ENCODE measurements around the gene CD177.

DNA sequence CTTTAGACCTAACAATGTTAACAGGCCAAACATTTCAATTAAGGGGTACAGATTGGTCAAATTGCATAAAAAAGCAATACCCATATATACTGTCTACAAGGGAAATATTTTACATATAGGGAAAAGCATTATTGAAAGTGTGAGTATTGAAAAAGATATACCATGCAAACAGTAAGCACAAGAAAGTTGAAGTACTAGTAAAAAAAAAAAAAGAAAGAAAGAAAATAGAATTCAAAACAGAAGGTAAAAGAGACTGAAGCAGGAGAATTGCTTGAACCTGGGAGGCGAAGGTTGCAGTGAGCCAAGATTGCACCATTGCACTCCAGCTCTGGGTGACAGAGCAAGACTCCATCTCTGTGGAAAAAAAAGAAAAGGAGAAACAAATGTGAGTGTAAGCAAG is 55.9 kb downstream of the CD177 start:
- TF ChIP-seq, protein P1, sequence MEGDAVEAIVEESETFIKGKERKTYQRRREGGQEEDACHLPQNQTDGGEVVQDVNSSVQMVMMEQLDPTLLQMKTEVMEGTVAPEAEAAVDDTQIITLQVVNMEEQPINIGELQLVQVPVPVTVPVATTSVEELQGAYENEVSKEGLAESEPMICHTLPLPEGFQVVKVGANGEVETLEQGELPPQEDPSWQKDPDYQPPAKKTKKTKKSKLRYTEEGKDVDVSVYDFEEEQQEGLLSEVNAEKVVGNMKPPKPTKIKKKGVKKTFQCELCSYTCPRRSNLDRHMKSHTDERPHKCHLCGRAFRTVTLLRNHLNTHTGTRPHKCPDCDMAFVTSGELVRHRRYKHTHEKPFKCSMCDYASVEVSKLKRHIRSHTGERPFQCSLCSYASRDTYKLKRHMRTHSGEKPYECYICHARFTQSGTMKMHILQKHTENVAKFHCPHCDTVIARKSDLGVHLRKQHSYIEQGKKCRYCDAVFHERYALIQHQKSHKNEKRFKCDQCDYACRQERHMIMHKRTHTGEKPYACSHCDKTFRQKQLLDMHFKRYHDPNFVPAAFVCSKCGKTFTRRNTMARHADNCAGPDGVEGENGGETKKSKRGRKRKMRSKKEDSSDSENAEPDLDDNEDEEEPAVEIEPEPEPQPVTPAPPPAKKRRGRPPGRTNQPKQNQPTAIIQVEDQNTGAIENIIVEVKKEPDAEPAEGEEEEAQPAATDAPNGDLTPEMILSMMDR (conservative IDR thresholded peaks at IDR 0.05 in 1 of 2, IDR thresholded peaks at IDR 0.05 in 1 of 2; ENCODE audit: low read depth in 1 of 2, low read length in 2 of 2), result no peak
- TF ChIP-seq EZH2 (IDR thresholded peaks at IDR 0.05; ENCODE audit: low read length, missing control alignments), result no peak

Data from fibroblast of lung (primary cell).